Measurements from ENCODE around the gene VWA3A.
A peak's percentile ranks its signal among the peaks of the same experiment; 100 is the strongest.
"Not testable (repeated sequence)": the region's sequence is repeated elsewhere in the genome, so short reads cannot be mapped to it uniquely, and the experiment has no call there.

The VWA3A gene

DNA sequence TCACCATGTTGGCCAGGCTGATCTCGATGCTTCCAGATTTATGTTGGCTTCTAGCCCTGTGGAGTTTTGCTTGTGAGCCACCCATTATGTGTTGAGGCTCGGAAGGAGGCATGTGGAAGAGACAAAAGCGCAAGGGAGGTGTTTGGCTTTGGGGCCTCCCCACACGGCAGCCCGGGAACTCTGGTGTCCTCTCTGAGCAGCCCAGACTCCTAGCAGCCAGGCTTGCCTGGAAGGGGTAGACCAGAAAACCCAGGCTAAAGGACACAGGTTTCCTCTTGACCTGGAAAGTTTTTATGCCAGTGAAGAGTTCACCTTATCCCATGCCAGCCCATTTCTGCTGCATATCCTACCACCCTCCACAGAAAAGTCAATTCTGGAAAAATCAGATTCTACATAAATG, 91.0 kb downstream of the VWA3A start:
- DNase-seq (ENCODE audit: low spot score) = no peak

GRCh38 chr16:22183901-22184614, 91.7 kb downstream of the VWA3A start:
- no peak for DNase-seq (ENCODE audit: low spot score)

GRCh38 chr16:22184615-22184968, 92.3 kb downstream of the VWA3A start:
- no peak for DNase-seq (ENCODE audit: low spot score)

DNA sequence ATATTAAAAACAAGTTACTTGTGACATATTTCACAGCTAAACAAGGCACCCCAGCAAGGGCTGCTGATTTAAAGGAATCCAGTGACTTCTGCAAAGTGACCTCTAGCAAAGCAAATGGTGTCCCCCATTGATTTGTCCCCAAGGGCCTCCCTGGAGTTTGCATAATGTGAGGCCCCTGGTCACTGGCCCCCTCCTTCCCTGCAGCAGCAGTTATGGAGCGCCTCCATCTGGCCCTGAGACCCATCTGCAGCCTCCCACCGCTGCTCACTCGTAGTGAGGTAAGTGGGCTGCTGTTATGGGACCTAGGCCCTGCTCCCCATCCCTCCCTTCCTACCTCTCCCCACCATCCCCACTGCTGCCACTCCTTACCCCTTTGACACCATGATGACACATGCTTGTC, 94.2 kb downstream of the VWA3A start:
- no peak for DNase-seq (ENCODE audit: low spot score)

DNA sequence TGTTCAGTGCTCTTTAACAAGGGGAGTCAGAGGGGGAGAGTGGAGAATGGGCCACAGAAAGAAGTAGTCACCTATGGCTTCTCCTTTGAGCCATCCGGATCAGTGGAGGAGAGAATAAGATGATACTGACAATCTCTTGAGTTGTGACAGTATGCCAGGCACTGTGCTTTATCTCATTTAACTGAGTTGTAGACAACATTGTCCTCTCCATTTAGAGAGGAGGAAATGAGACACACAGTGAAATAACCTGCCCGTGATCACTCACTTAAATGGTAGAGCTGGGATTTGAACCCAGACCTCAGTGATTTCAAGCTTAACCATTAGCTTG, 95.9 kb downstream of the VWA3A start:
- no peak for DNase-seq (ENCODE audit: low spot score)

- no peak for DNase-seq (ENCODE audit: low spot score)
These were observed 96.5 kb downstream of the VWA3A start for GRCh38 chr16:22188595-22189442.

DNA sequence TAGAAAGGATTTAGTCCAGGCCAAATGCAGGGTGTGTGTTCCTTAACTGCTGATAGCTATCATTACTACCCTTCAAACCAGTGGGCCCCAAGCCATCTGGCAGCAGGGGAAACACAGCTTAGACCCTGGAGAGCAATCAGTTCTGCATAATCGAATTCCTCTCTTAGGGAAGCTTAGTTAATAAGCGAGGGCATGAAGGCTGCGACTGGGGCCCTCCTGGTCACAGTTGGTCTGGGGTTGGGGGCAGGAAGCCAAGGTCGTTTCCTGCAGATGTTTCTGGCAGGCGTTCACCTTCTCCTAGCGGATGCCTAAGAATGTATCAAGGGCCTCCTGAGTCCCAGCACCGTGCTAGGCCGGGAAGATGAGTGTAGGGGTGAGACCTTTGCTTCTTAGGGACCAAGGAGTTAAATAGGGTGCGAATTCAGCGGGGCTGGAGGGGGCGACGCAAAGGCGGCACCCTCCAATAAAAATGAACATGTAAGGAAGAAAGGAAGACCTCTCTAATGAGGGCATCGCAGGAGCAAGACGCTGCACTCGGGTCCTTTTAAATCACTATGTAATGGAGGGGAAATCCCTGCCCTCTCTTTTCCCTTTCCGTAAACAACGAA, 97.2 kb downstream of the VWA3A start:
- DNase-seq (ENCODE audit: low spot score) = peak; percentile 73

DNA sequence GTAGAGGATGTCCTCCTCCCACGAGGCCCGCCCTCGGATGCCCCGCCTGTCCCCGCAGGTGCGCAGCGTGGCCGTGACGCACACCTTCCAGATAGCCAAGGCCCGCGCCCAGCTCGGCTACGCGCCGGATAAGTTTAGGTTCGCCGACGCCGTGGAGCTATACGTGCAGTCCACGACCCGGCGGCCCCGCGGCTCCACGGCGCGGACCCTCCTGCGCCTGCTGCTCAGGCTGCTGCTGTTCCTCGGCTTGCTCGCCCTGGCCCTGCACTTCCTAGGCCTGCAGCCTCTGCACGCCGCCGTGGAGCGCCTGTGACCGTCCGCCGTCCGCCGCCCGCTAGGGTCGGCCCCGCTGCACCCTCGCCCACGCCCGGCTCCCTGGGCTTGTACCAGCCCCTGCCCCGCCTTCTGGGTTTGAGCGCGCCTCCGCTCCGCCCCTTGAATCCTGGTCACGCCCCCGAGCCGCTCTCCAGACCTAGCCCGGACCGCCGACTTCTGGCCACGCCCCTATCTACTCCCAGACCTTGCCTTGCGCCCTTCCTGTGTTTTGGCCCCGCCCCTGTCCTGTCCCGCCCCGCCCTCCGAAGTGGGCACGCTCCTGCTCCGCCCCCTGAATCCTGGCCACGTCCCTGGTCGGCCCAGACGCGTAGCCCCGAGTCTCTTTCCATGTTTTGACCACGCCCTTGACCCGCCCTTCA, 97.9 kb downstream of the VWA3A start:
- no peak for DNase-seq (ENCODE audit: low spot score)

GRCh38 chr16:22190776-22191531, 98.6 kb downstream of the VWA3A start:
- DNase-seq (ENCODE audit: low spot score) = peak; percentile 100

GRCh38 chr16:22191532-22192260, 99.4 kb downstream of the VWA3A start:
- no peak for DNase-seq (ENCODE audit: low spot score)

DNA sequence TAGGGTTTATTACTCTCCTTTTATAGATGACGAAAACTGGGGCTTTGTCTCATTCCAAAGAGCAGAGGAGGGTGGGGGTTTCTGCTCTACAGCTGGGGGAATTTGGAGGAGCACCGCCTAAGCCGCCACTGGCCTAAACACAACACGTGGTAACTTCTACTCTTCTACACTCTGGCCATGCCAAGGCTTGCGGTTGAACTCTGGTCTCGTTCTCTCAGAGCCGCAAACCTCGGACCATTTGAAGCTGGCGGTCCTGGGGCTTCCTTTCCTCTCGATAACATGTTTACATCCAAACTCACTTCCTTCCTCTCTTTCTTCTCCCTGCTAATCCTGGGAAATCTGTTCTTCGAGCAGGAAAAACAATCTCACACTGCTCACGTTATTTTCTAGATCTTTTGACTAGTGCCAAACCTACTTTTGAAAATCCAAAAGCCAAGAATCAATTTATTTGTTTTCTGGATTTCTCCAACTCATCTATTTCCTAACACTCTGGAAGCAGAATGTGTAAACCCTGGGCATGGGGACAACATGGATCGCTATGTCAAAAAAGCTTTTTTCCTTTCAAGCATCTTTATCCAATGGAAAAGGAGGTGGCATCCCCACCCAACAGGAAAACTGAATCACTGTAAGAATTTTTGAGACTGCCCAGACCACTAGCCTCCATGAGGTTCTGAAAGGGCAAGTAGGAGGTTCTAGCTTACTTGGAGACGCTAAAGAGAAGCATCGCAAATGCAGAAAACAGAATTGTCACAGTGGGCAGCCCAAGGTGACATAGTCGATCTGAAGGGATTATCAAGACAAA, 100.1 kb downstream of the VWA3A start:
- DNase-seq (ENCODE audit: low spot score) = peak; percentile 84

DNA sequence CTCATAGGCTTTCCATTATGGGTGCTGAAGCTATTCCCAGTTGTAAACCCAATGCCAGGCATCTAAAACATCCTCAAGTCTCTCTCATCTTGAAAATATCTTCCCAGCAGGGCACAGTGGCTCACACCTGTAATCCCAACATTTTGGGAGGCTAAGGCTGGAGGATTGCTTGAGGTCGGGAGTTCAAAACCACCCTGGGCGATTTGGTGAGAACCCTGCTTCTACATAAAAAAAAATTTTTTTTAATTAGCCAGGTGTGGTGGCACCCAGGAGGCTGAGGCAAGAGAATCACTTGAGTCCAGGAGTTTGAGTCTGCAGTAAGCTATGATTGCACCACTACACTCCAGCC, 100.7 kb downstream of the VWA3A start:
- DNase-seq (ENCODE audit: low spot score) = no peak

DNA sequence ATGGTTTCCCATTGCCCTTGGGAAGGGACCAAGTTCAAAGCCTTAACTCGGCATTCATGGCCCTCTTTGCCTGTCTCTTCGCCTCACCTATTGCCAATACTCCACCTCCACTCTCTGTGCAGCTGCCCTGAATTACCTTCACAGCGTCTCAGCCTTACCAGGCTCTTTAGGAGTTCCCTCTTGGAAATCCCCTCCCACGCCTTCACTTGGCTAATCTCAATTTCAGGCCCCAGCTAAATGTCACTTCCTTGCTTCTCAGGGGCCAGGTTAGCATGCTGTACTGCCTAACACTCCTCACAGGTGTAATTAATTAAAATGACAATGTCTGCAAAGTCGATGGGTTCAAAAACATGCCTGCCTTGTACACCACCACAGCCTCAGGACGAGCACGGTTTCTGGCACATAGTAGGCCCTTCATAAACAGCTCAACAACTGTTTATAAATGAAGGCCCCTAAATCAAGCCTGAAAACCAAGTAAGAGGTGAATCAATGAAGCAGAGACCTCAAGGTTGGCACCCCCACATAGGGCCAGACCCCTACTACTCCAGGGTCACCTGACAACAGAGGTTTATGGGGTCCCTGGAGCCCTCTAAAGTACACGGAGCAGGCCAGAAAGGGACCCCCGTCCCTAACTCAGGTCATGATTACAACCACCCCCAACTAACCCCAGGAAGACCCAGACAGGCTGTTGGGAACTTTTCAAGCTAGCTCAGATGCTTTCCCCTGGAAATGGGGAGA, 102.5 kb downstream of the VWA3A start:
- DNase-seq (ENCODE audit: low spot score) = no peak

DNA sequence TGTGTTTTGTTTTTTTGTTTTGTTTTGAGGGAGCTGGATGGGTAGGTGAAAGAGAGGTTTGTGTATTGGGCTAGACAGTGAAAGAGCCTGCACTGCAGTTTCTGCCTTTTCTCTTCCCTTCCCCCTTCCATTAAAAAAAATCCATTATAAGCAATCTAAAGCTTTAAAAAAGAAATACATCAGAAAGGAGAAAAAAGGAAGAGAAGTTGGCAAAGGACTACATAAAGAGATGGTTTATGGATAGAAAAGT, 103.0 kb downstream of the VWA3A start:
- DNase-seq (ENCODE audit: low spot score) = no peak

- DNase-seq (ENCODE audit: low spot score) = peak; percentile 97
These were observed 103.6 kb downstream of the VWA3A start for GRCh38 chr16:22195695-22196558.

DNA sequence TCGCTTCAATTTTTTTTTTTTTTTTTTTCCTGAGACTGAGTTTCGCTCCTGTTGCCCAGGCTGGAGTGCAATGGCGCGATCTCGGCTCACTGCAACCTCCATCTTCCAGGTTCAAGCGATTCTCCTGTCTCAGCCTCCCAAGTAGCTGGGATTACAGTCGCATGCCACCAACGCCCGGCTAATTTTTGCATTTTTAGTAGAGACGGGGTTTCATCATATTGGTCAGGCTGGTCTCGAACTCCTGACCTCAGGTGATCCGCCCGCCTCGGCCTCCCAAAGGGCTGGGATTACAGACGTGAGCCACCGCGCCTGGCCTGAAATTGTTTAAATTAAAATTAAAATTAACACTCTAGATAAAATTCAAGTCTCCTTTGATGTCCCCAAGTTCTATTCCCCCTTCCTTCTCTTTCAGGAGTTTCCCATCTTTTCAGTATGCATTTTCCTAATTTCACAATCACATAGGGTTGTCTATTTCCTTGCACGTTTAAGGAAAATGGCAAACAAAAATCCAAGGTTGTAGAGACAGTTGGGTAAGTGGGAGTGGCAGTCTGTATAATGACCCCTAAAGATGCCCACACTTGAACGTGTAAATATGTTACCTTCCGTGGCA, 104.3 kb downstream of the VWA3A start:
- not testable (repeated sequence) for DNase-seq (ENCODE audit: low spot score)

DNA sequence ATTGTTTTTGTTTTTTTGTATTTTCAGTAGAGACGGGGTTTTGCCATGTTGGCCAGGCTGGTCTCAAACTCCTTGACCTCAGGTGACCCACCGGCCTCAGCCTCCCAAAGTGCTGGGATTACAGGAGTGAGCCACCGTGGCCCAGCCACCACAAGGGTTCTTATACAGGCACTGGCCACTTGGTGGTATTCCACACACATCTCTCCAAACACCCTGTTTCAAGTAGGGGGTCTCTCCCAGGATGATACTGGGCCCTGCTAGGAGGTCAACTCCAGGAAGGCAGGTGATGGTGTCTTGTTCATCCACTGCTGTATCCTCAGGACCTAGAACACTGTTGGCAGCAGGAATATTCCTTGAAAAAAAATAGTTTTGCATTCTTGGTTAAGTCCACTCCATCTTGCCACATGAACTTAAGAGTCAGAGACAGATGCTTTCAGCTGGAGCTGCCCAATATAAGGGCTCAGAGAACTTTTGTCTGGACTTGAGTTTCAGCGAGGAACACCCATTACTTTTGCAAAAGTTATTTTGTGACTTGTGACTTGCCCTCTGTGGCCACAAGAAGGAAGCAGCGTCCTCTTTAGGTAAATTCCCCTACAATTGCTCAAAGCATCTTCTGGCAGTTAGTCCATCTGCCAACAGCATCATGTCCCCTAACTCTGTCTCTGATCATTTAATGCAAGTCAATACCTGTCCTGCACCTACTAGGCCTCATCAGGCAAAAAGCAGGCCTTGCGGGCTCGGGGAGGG, 106.4 kb downstream of the VWA3A start:
- DNase-seq (ENCODE audit: low spot score) = no peak

DNA sequence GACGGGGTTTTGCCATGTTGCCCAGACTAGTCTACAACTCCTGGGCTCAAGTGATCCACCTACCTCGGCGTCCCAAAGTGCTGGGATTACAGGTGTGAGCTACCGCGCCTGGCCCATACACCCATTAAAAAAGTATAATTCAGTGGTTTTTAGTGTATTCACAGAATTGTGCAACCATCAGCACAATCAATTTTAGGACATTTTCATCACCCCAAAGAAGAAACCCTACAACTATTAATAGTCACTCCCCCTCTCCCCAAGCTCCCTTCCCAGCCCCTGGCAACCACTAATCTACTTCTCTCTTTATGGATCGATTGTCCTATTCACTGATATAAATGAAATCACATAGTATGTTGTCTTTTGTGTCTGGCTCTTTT, 109.9 kb downstream of the VWA3A start:
- no peak for DNase-seq (ENCODE audit: low spot score)

Measured in left forelimb (tissue), 1 donor.